NCI-H69 (cell line): ENCODE measurements around the gene RNASEH2B.
A peak's percentile ranks its signal among the peaks of the same experiment; 100 is the strongest.

Source experiments
- DNase-seq: peaks from one replicate; lab custom pipeline; 2025; lab: John Stamatoyannopoulos, UW

Gene RNASEH2B

GRCh38 chr13:50940509-50940908, 30.9 kb downstream of the RNASEH2B start:
- no peak for DNase-seq

DNA sequence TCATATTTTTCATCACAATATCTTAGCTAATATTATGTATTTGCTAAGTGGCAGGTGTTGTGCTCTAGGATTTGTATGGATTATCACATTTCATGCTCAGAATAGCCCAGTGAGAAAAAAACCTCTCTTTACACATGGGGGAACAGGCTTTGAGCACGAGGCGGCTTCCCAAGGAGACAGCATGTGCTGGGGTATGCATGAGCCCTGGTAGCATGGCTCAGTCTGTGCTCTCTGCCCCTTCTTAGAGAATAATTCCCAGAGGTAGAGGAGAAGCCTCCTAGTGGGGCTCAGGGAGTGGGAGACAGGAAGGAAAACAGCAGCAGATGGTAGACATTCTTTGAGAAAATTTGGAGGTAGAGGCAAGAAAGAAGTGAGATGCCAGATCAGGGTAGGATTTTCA, 31.6 kb downstream of the RNASEH2B start:
- DNase-seq: no peak

GRCh38 chr13:50942630-50943311, 33.2 kb downstream of the RNASEH2B start:
- no peak for DNase-seq

DNA sequence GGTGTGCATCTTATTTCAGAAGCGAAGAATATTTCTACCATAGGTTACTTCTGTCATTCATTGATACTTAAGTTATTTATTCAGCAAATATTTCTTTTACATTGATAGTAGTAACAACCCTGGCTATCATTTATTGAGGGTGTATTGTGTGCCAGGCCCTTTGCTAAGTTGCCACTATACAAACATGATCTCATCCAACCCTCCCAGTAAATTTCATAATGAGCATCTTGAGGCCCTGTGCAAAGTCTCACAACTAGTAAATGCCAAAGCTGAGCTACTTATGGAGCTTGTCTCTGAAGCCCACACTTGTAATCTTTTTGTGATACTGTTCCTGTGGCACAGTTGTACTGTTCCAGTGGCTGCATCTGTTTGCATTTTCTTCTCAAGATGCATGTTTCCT, 36.1 kb downstream of the RNASEH2B start:
- DNase-seq: no peak

DNA sequence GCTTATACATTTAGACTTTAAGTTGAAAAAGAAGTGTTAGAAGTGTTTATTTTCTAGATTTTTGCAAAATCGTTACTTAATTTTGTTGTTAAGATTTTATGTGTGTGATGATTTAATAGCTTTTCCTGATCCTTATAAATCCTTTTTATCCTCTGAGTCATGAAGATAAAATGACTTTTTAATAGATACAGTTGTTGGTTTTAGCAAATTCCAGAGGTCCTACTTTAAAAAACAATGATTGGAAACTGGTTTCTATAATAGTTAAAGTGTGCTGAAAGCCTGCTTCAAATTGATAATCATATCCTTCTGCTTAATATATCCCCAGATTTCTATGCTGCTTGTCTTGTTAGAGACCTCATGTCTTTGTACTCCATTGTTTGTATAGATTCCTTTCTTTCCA, 39.0 kb downstream of the RNASEH2B start:
- no peak for DNase-seq

- no peak for DNase-seq
These were observed 41.3 kb downstream of the RNASEH2B start for GRCh38 chr13:50950849-50951248.

GRCh38 chr13:50951366-50951765, 41.8 kb downstream of the RNASEH2B start:
- DNase-seq: no peak

GRCh38 chr13:50955241-50955640, 45.6 kb downstream of the RNASEH2B start:
- DNase-seq: peak; percentile 60

- peak; percentile 74 for DNase-seq
These were observed 46.2 kb downstream of the RNASEH2B start for GRCh38 chr13:50955798-50956197.

DNA sequence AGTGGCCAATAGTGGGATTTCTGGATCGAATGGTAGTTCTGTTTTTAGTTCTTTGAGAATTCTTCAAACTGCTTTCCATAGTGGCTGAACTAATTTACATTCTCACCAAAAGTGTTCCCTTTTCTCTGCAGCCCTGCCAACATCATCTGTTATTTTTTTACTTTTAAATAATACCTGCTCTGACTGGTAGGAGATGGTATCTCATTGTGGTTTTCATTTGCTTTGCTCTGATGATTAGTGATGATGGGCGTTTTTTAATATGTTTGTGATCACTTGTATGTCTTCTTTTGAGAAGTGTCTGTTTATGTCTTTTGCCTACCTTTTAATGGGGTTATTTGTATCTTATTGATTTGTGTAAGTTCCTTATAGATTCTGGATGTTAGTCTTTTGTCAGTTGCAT, 48.0 kb downstream of the RNASEH2B start:
- no peak for DNase-seq

DNA sequence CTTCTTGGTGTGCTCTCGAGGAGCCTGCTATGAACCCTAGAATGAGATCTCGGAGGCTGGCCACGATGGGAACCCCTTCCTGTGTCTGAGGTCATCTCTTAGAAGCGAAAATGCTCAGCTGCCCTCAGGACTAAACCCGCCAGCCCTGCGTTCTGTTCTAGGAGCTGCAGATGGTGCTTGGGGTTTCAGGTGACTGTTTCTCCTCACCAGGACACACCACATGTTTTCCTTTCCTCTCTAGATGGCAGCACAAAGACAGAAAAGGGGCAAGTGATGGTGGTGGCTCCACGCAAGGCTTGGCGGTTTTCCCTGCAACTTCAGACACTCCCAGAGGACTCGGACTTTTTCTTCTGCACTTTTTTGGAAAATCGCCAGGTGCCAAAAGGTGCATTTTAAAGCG, 60.1 kb downstream of the RNASEH2B start:
- DNase-seq: peak; percentile 76

DNA sequence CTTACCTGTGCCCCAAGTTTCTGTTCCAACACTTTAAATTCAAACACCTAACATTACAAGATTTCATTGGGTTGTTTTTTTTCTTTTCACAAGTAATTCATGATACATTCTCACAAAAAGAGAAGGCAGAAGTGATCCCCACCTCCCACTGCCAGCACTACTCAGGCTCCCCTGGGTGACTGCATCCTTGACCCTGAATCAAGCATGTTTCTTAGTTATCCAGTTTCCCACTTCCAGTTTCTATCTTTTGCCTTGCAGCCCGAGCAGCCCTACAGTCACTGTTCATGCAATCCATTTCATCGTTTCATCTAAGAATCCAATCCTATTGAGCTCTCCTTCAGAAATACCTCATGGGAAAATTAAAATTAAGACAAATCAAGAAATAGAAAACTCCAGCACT, 61.4 kb downstream of the RNASEH2B start:
- no peak for DNase-seq

DNA sequence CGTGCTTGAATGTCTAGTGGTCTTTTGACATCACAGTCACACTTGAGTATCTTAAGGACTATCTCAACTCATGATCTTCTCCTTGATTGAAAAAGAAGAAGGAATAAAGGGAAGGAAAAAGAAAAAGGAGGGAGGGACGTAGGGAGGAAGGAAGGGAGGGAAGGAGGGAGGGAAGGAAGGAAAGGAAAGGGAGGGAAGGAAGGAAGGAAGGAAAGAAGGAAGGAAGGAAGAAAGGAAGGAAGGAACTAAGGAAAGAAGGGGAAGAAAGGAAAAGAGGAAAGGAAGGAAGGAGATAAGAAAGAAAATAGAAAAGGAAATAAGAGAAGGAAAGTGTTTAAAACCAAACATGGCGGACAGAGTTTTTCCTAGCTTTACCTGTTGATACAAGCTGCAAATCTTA, 64.7 kb downstream of the RNASEH2B start:
- DNase-seq: no peak

DNA sequence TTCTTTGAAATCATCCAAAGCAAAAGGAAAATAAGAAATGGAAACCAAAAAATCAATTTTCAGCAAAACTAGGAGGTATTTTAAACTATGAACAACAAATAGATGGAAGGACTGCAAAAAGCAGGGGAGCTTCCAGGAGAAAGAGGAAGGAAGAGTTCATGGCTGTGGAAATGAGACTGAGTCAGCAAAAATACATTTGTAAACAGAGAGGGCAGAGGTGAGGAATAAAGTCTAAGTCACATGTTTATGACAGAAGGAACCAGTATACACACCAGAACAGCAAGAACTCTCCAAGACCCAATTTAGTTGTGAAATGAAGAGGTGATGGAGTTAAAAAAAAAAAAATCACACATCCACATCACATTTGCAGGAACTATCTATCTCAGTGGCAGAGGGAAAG, 69.6 kb downstream of the RNASEH2B start:
- no peak for DNase-seq

DNA sequence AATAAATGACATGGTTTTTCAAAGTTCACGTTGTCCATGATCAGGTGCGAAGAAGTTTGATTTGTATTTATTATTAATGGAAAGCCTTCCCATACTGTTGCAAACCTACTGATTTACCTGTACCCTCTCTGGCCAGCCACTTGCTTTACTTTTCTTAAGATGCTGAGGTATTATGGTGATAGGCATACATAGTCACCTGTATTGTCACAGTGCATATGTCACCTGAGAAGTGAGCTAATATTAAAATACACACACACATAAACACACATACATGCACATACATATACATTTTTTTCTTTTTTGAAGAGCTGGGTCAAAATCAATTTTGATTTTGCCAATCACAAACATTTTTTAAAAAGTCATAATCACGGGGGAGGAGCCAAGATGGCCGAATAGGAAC, 72.1 kb downstream of the RNASEH2B start:
- DNase-seq: no peak

- peak; percentile 87 for DNase-seq
These were observed 79.9 kb downstream of the RNASEH2B start for GRCh38 chr13:50989476-50989875.

DNA sequence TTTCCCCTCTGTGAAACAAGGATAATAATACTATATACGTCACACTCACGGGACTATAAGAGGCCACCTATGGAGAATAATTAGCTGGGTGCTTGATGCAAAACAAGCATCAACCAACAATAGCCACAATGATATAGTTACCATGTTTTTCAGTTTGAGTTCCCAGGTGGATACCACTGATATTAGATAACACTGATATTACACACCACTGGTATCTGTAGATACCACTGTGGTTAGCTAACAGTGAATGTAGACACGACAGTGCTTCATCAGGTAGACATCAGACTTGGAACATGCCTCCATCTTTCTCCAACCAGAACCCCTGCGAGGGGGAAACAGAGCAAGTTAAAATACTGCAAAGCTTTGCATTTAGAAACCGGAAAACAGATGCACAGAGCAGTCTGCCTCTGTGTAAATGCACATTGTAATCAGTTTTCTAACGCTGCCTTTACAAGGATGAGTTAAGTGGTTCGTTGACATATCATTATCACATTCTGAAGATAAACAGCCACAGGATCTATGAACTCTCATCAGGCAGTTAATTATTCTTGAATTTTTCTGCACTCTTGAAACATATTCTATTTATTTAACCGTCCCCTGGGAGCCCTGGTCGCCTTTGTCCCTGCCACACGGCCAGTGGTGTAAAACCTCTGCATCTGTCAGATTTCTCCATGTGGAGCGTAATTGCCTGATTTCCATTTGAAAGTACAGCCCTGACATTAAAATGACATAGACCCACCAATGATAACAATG, 80.7 kb downstream of the RNASEH2B start:
- DNase-seq: peak; percentile 96

DNA sequence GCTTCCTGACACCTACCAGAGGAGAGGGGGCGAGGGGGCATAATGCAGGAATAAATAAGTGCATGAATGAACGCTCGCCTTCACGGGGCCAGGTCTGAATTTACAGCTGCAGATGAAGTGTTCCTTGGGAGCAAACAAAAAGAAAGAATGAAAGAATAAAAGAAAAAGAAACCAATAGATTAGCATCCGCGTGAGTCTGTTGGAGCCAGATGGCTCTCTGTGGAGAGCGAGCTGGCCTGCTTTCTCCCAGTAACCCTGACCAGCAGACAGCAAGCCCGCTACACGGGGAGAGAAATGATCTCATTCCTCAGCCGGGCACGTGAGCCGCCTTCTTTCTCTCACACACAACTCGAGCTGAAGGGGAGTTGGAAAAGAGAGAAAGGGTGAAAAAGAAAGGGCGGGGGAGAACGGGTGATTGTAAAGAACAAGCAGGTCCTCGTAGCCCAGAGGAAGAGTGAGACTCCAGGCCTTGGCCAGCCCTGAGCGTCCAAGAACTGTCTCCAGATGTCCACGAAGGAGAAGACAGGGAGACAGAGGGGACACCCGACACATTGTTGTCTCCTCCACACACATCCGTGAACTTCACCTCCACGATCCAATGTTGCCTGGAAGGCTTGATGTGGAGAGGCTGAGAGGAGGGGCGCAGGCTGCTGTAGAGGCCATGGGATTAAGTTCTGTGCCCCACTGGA, 81.4 kb downstream of the RNASEH2B start:
- DNase-seq: peak; percentile 94

DNA sequence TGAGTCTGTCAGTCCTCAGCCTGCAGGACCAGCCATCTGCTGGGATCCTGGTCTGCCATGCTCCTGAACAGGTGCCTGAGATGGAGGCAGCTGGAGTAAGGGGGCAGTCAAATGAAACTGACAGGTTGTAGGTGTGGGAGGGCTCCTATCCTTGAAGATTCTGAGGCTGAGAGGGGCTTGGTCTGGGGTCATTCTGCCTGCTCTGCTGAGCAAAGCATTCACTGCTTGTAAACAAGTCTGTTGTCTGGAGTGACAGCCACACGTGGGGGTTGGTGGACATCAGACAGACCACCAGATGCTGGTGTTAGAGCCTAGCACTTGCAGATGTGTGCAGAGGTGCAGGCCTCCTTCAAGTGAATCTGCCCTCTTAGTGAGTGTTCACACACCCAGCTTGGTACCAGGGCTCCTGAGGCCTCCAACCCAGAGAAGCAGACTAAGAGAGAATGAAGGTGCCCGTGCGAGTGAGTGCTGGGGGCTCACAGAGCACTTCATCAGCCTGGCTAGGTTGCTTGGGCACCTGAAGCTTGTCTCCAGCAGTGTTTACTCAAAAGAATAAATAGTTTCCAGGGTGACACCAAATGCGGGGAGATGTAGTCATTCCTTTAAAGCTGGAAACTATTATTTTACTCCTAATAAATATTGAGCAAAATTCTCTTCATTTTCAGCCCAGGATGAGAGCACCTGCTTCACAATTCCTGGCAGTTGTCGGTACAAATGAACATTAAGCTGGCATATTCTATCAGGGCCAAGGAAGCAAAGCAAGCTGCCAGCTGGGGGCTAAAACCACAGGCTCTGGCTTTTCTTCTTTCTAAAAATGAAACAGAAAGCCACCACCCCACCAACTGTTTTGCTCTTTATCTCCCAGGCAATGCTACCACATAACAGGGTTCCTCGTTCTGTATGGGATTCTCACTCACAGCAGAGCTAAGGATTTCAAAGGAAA, 82.3 kb downstream of the RNASEH2B start:
- DNase-seq: peak; percentile 64

DNA sequence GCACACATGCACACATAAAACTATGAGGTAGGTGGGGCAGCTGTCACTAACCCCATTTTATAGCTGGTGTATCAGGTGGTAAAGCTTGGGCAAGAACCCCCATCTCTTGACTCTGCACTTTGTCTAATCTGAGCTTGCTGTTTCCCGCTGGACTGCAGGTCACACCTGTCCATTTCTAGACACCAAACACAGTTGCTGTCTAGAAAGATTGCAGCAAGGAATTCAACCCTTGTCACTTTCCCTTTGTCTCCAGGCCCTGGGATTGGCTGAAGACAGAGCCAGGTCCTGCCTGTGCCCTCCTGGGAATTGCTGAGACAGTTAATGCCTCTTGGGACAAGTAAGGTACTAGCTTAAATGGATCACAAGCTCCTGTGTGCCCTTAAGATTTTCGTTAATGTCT, 83.8 kb downstream of the RNASEH2B start:
- DNase-seq: peak; percentile 77

DNA sequence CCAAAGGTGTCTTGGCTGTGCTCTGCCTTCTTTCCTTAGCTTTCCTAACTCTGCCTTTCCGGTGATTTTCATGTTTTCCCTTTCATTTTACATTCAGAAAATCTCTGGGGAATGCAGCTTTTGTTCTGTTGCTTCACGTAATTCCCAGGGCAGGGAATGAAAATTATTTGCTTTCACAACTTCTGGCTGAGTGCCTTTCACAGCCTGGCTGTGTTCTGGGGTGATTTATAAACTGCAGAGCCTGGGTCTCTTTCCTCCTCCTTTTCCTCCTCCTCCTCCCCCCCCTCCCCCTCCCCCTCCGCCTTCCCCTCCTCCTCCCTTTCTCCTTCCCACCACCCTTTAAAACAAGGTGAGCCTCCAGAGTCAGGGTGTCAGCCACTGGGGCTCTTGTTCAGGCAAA, 84.3 kb downstream of the RNASEH2B start:
- peak; percentile 95 for DNase-seq

DNA sequence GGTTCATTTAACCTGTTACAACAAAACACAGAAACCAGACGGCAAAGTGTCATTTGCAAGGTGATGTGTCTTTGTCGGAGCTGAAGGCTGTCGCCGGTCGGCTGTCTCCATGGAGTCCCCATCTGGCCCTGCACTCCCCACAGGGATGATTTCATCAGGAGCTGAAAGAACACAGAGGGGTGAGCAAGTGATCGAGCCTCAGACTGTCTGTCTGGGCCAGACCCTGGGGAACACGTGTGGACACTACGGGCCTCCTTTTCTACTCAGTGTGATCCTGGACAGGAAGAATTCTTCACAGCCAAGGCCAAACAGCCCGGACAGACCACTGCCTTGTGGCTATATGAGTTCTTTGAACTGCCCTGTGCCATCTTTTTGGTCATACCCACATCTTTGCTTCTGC, 85.1 kb downstream of the RNASEH2B start:
- DNase-seq: peak; percentile 95
